ENCODE measurements around the gene PAFAH2. TPM values are rescaled to one million over a fixed set of nuclear protein-coding genes. Genes with fewer than 3 reads are reported as not detected.

The PAFAH2 gene
- total RNA-seq, 4 donors from 2014 or later: 15.7 to 57.8 (median 48.4) TPM

DNA sequence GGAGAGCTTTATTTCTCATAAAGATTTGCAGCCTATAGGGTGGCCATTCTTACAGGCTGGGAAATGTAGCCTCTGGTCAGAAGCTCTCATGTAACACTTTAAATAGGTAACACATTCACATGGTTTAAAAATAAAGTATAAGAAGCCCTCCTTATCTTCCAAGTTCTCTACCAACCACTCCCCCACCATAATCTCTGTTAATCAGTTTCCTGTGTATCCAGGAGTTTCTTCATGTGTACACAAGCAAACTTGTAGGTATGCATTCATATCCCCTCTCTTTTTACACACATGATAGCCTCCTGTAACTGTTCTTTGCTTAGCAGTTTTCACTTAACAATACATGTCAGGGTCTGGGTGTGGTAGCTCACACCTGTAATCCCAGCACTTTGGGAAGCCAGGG, 86.7 kb downstream of the PAFAH2 start:
- DNase-seq: no peak
- H3K9me3 ChIP-seq: no peaks in the 10 kb centered on the region
- no peak overlapping the region for H3K27ac ChIP-seq
- H3K4me3 ChIP-seq: no peak overlapping the region
- H3K4me1 ChIP-seq: peaks cover 0 to 11% (median 0%) of the 10 kb centered on the region in 4 donors
- TF ChIP-seq POLR2A (IDR thresholded peaks at IDR 0.05): no peak
- TF ChIP-seq, protein P1, sequence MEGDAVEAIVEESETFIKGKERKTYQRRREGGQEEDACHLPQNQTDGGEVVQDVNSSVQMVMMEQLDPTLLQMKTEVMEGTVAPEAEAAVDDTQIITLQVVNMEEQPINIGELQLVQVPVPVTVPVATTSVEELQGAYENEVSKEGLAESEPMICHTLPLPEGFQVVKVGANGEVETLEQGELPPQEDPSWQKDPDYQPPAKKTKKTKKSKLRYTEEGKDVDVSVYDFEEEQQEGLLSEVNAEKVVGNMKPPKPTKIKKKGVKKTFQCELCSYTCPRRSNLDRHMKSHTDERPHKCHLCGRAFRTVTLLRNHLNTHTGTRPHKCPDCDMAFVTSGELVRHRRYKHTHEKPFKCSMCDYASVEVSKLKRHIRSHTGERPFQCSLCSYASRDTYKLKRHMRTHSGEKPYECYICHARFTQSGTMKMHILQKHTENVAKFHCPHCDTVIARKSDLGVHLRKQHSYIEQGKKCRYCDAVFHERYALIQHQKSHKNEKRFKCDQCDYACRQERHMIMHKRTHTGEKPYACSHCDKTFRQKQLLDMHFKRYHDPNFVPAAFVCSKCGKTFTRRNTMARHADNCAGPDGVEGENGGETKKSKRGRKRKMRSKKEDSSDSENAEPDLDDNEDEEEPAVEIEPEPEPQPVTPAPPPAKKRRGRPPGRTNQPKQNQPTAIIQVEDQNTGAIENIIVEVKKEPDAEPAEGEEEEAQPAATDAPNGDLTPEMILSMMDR (IDR thresholded peaks at IDR 0.05): no peak
- no peaks in the 10 kb centered on the region for H3K36me3 ChIP-seq
- no peaks in the 10 kb centered on the region for H3K27me3 ChIP-seq

Small RNAs within 50 kb of the gene (small RNA-seq; reads per million reads assigned to genes)
- 0 reads per million in 2 donors for gene RF00283
- 0 reads per million in 2 donors for gene RF00492
- 0 reads per million in 2 donors for gene RNU6-110P

Other genes starting within 250 kb of the PAFAH2 start
- gene SELENON, start 197.9 kb downstream of the PAFAH2 start, total RNA-seq: 10 to 100 TPM; 16.1 to 30.1 (median 22.0) TPM
- gene MTFR1L, start 178.1 kb downstream of the PAFAH2 start, total RNA-seq: 100 to 1,000 TPM; 122 to 173 (median 131) TPM
- gene AUNIP, start 138.6 kb downstream of the PAFAH2 start, total RNA-seq: 1 to 10 TPM in 1 of 4 donors, under 1 TPM in 1, not detected in 2; 0.95 to 1.6 TPM
- gene PAQR7, start 122.4 kb downstream of the PAFAH2 start, total RNA-seq: 10 to 100 TPM in 1 of 4 donors, 1 to 10 TPM in 3; 6.7 to 12.1 (median 7.8) TPM
- 10 to 100 TPM; 21.2 to 62.7 (median 26.8) TPM for gene STMN1, start 91.6 kb downstream of the PAFAH2 start, total RNA-seq
- not detected for gene EXTL1, start 23.7 kb upstream of the PAFAH2 start, total RNA-seq
- gene SLC30A2, start 48.1 kb upstream of the PAFAH2 start, total RNA-seq: 10 to 100 TPM in 1 of 4 donors, 1 to 10 TPM in 1, under 1 TPM in 1, not detected in 1; 0.18 to 13.2 (median 1.7) TPM
- under 1 TPM in 2 of 4 donors, not detected in 2; 0.53 to 0.95 TPM for gene TRIM63, start 69.6 kb upstream of the PAFAH2 start, total RNA-seq
- 10 to 100 TPM in 3 of 4 donors, 1 to 10 TPM in 1; 8.3 to 13.2 (median 12.4) TPM for gene PDIK1L, start 113.8 kb upstream of the PAFAH2 start, total RNA-seq
- gene FAM110D, start 161.0 kb upstream of the PAFAH2 start, total RNA-seq: 1 to 10 TPM in 3 of 4 donors, not detected in 1; 1.3 to 6.6 (median 1.3) TPM
- not detected for gene C1orf232, start 170.9 kb upstream of the PAFAH2 start, total RNA-seq
- gene ZNF593, start 171.8 kb upstream of the PAFAH2 start, total RNA-seq: 10 to 100 TPM; 11.7 to 19.5 (median 15.5) TPM
- gene ZNF593OS, start 173.8 kb upstream of the PAFAH2 start, total RNA-seq: not detected
- 100 to 1,000 TPM in 2 of 4 donors, 10 to 100 TPM in 2; 28.9 to 160 (median 105) TPM for gene CNKSR1, start 179.4 kb upstream of the PAFAH2 start, total RNA-seq
- gene CATSPER4, start 192.5 kb upstream of the PAFAH2 start, total RNA-seq: not detected
- 10 to 100 TPM; 11.0 to 32.2 (median 12.9) TPM for gene CEP85, start 236.1 kb upstream of the PAFAH2 start, total RNA-seq

Measured in Peyer's patch (tissue), 4 donors.